ENCODE measurements around the gene GABARAP.

Gene GABARAP

GRCh38 chr17:7204828-7205461 is 37.3 kb downstream of the GABARAP start:
- H3K79me1 ChIP-seq (ENCODE audit: low read length), result peaks cover 2% of the 10 kb centered on the region
- no peak overlapping the region for H3K27ac ChIP-seq (ENCODE audit: low read depth, low read length)
- no peaks in the 10 kb centered on the region for H3K27me3 ChIP-seq (ENCODE audit: insufficient read depth, low read length)
- peak overlapping the region; percentile 22 for H4K12ac ChIP-seq (ENCODE audit: low read depth, low read length)
- no peak overlapping the region for H3K9ac ChIP-seq (ENCODE audit: low read length)
- no peaks in the 10 kb centered on the region for H3K79me2 ChIP-seq (ENCODE audit: control insufficient read depth, insufficient read depth, low read length, poor library complexity)
- H4K8ac ChIP-seq (ENCODE audit: low read depth, low read length), result peak overlapping the region; percentile 56
- H4K91ac ChIP-seq (ENCODE audit: low read depth, low read length), result no peak overlapping the region
- peak; percentile 23 to 53 for DNase-seq
- H2BK12ac ChIP-seq (ENCODE audit: low read length), result no peak overlapping the region
- no peak overlapping the region for H2BK5ac ChIP-seq (ENCODE audit: low read depth, low read length, poor library complexity)
- H3K4me2 ChIP-seq (ENCODE audit: low read length), result peak overlapping the region; percentile 54
- no peak overlapping the region for H3K14ac ChIP-seq (ENCODE audit: low read length)
- H3K18ac ChIP-seq (ENCODE audit: low read length), result no peak overlapping the region
- peaks cover 17 to 18% of the 10 kb centered on the region in 2 experiments for H3K36me3 ChIP-seq (ENCODE audit: control insufficient read depth in 1 of 2, insufficient read depth in 2 of 2, low read length in 2 of 2)
- no CpG with 5 or more reads among the region's 34 CpGs for WGBS (ENCODE audit: extremely low coverage, insufficient coverage, insufficient read length)
- peaks cover 10 to 14% of the 10 kb centered on the region in 2 experiments for H3K4me1 ChIP-seq (ENCODE audit: control insufficient read depth in 1 of 2, insufficient read depth in 2 of 2, low read length in 2 of 2)
- H2AFZ ChIP-seq (ENCODE audit: insufficient read depth, low read length, poor library complexity), result peak overlapping the region; percentile 61
- H3K23ac ChIP-seq (ENCODE audit: low read length), result no peak overlapping the region
- no peak overlapping the region for H3K4ac ChIP-seq (ENCODE audit: low read depth, low read length)
- H2AK5ac ChIP-seq (ENCODE audit: low read length), result no peak overlapping the region
- no peak overlapping the region for H2BK120ac ChIP-seq (ENCODE audit: insufficient read depth, low read length, poor library complexity)
- peaks cover 4% of the 10 kb centered on the region for H3K9me3 ChIP-seq (ENCODE audit: insufficient read depth, low read depth, low read length)
- H3K4me3 ChIP-seq (ENCODE audit: low read depth, low read length), result peak overlapping the region; percentile 66

- Histone ChIP-seq H3K4me3 (ENCODE audit: low read depth, low read length) (no peak overlapping the region), H3K4me1 (ENCODE audit: control insufficient read depth in 1 of 2, insufficient read depth in 2 of 2, low read length in 2 of 2) (peaks cover 10 to 14% of the 10 kb centered on the region in 2 experiments), H3K9me3 (ENCODE audit: insufficient read depth, low read depth, low read length) (peaks cover 4% of the 10 kb centered on the region), H3K23ac (ENCODE audit: low read length) (no peak overlapping the region), H2AFZ (ENCODE audit: insufficient read depth, low read length, poor library complexity) (no peak overlapping the region), H4K91ac (ENCODE audit: low read depth, low read length) (no peak overlapping the region), H2AK5ac (ENCODE audit: low read length) (peak overlapping the region; percentile 33), H2BK120ac (ENCODE audit: insufficient read depth, low read length, poor library complexity) (no peak overlapping the region), H3K4ac (ENCODE audit: low read depth, low read length) (no peak overlapping the region), H3K36me3 (ENCODE audit: control insufficient read depth in 1 of 2, insufficient read depth in 2 of 2, low read length in 2 of 2) (peaks cover 17 to 18% of the 10 kb centered on the region in 2 experiments), H3K9ac (ENCODE audit: low read length) (no peak overlapping the region), H3K27ac (ENCODE audit: low read depth, low read length) (no peak overlapping the region), H4K8ac (ENCODE audit: low read depth, low read length) (no peak overlapping the region), H2BK5ac (ENCODE audit: low read depth, low read length, poor library complexity) (no peak overlapping the region), H3K27me3 (ENCODE audit: insufficient read depth, low read length) (no peaks in the 10 kb centered on the region), H2BK12ac (ENCODE audit: low read length) (no peak overlapping the region), H3K79me1 (ENCODE audit: low read length) (peaks cover 2% of the 10 kb centered on the region), H3K4me2 (ENCODE audit: low read length) (peak overlapping the region; percentile 54), H3K14ac (ENCODE audit: low read length) (no peak overlapping the region), H3K79me2 (ENCODE audit: control insufficient read depth, insufficient read depth, low read length, poor library complexity) (no peaks in the 10 kb centered on the region), H3K18ac (ENCODE audit: low read length) (no peak overlapping the region), H4K12ac (ENCODE audit: low read depth, low read length) (no peak overlapping the region)
- no CpG with 5 or more reads among the region's 15 CpGs for WGBS (ENCODE audit: extremely low coverage, insufficient coverage, insufficient read length)
- DNase-seq, result no peak
These were observed 37.9 kb downstream of the GABARAP start for GRCh38 chr17:7204336-7204735.

GRCh38 chr17:7203391-7203790 is 38.9 kb downstream of the GABARAP start:
- peaks cover 6 to 8% of the 10 kb centered on the region in 2 experiments for H3K4me1 ChIP-seq (ENCODE audit: control insufficient read depth in 1 of 2, insufficient read depth in 2 of 2, low read length in 2 of 2)
- no peaks in the 10 kb centered on the region for H3K27me3 ChIP-seq (ENCODE audit: insufficient read depth, low read length)
- peaks cover 4% of the 10 kb centered on the region for H3K9me3 ChIP-seq (ENCODE audit: insufficient read depth, low read depth, low read length)
- no peak overlapping the region for H2AFZ ChIP-seq (ENCODE audit: insufficient read depth, low read length, poor library complexity)
- H2BK12ac ChIP-seq (ENCODE audit: low read length), result no peak overlapping the region
- no peak overlapping the region for H3K14ac ChIP-seq (ENCODE audit: low read length)
- H3K18ac ChIP-seq (ENCODE audit: low read length), result no peak overlapping the region
- no peak overlapping the region for H2AK5ac ChIP-seq (ENCODE audit: low read length)
- peaks cover 17 to 18% of the 10 kb centered on the region in 2 experiments for H3K36me3 ChIP-seq (ENCODE audit: control insufficient read depth in 1 of 2, insufficient read depth in 2 of 2, low read length in 2 of 2)
- no CpG with 5 or more reads among the region's 16 CpGs for WGBS (ENCODE audit: extremely low coverage, insufficient coverage, insufficient read length)
- no peak overlapping the region for H3K27ac ChIP-seq (ENCODE audit: low read depth, low read length)
- no peak overlapping the region for H2BK120ac ChIP-seq (ENCODE audit: insufficient read depth, low read length, poor library complexity)
- no peak overlapping the region for H3K9ac ChIP-seq (ENCODE audit: low read length)
- no peak overlapping the region for H3K4me2 ChIP-seq (ENCODE audit: low read length)
- no peak overlapping the region for H3K23ac ChIP-seq (ENCODE audit: low read length)
- H3K79me2 ChIP-seq (ENCODE audit: control insufficient read depth, insufficient read depth, low read length, poor library complexity), result no peaks in the 10 kb centered on the region
- no peak overlapping the region for H3K4ac ChIP-seq (ENCODE audit: low read depth, low read length)
- no peak overlapping the region for H4K12ac ChIP-seq (ENCODE audit: low read depth, low read length)
- no peak overlapping the region for H4K91ac ChIP-seq (ENCODE audit: low read depth, low read length)
- DNase-seq, result no peak
- no peak overlapping the region for H4K8ac ChIP-seq (ENCODE audit: low read depth, low read length)
- H3K79me1 ChIP-seq (ENCODE audit: low read length), result peaks cover 2% of the 10 kb centered on the region
- no peak overlapping the region for H2BK5ac ChIP-seq (ENCODE audit: low read depth, low read length, poor library complexity)
- H3K4me3 ChIP-seq (ENCODE audit: low read depth, low read length), result no peak overlapping the region

GRCh38 chr17:7196651-7197401 is 45.4 kb downstream of the GABARAP start:
- Histone ChIP-seq H3K27me3 (ENCODE audit: insufficient read depth, low read length) (no peaks in the 10 kb centered on the region), H2BK120ac (ENCODE audit: insufficient read depth, low read length, poor library complexity) (no peak overlapping the region), H2BK12ac (ENCODE audit: low read length) (no peak overlapping the region), H3K4me3 (ENCODE audit: low read depth, low read length) (no peak overlapping the region), H2AFZ (ENCODE audit: insufficient read depth, low read length, poor library complexity) (no peak overlapping the region), H3K23ac (ENCODE audit: low read length) (no peak overlapping the region), H4K91ac (ENCODE audit: low read depth, low read length) (no peak overlapping the region), H3K4me1 (ENCODE audit: control insufficient read depth in 1 of 2, insufficient read depth in 2 of 2, low read length in 2 of 2) (no peaks in the 10 kb centered on the region), H3K14ac (ENCODE audit: low read length) (no peak overlapping the region), H2BK5ac (ENCODE audit: low read depth, low read length, poor library complexity) (no peak overlapping the region), H3K9me3 (ENCODE audit: insufficient read depth, low read depth, low read length) (no peaks in the 10 kb centered on the region), H4K12ac (ENCODE audit: low read depth, low read length) (no peak overlapping the region), H3K79me1 (ENCODE audit: low read length) (no peaks in the 10 kb centered on the region), H3K27ac (ENCODE audit: low read depth, low read length) (no peak overlapping the region), H3K36me3 (ENCODE audit: control insufficient read depth in 1 of 2, insufficient read depth in 2 of 2, low read length in 2 of 2) (peaks cover 40 to 46% of the 10 kb centered on the region in 2 experiments), H3K79me2 (ENCODE audit: control insufficient read depth, insufficient read depth, low read length, poor library complexity) (no peaks in the 10 kb centered on the region), H3K4ac (ENCODE audit: low read depth, low read length) (no peak overlapping the region), H4K8ac (ENCODE audit: low read depth, low read length) (no peak overlapping the region), H3K18ac (ENCODE audit: low read length) (no peak overlapping the region), H2AK5ac (ENCODE audit: low read length) (no peak overlapping the region), H3K9ac (ENCODE audit: low read length) (no peak overlapping the region), H3K4me2 (ENCODE audit: low read length) (no peak overlapping the region)
- WGBS (ENCODE audit: extremely low coverage, insufficient coverage, insufficient read length), result no CpG with 5 or more reads among the region's 22 CpGs
- no peak for DNase-seq
